Activated B cell treated with CpG ODN at 0.5 μM for 24 hours (primary cell): ENCODE results near the gene FAM131B. TPM values are rescaled to one million over a fixed set of nuclear protein-coding genes. Genes with fewer than 3 reads are reported as not detected.

ENCODE experiments used
- ATAC-seq: fragments of 200-7000 bp; cut with Tn5 transposase; one replicate; pipeline ENCODE4 v1.10.0; 2021; ENCODE audit warnings: low read depth, mild to moderate bottlenecking, moderate library complexity
- CTCF ChIA-PET: fragments of 350-600 bp; sonication (Branson Sonifier 250); formaldehyde crosslinking; loops from one replicate; lab custom pipeline; 2021; ENCODE audit warnings: antibody characterized with exemption; lab: Charles Lee
- POLR2A ChIA-PET: fragments of 350-600 bp; sonication (Branson Sonifier 250); formaldehyde crosslinking; loops from one replicate; lab custom pipeline; 2021; ENCODE audit warnings: antibody characterized with exemption; lab: Charles Lee
- DNase-seq: peaks from one replicate; pipeline ENCODE4 v3.0.0; 2022
- H3K27ac Mint-ChIP-seq: one replicate; pipeline ENCODE4 v1.8.0; 2020; ENCODE audit warnings: mixed read lengths
- H3K27me3 Mint-ChIP-seq: one replicate; pipeline ENCODE4 v1.8.0; 2021; ENCODE audit warnings: mixed read lengths
- H3K36me3 Mint-ChIP-seq: one replicate; pipeline ENCODE4 v1.8.0; 2021; ENCODE audit warnings: low read depth, mixed read lengths
- H3K4me1 Mint-ChIP-seq: one replicate; pipeline ENCODE4 v1.8.0; 2021; ENCODE audit warnings: mixed read lengths
- H3K4me3 Mint-ChIP-seq: one replicate; pipeline ENCODE4 v1.8.0; 2020; ENCODE audit warnings: mild to moderate bottlenecking, mixed read lengths
- H3K9me3 Mint-ChIP-seq: one replicate; pipeline ENCODE4 v1.8.0; 2020; ENCODE audit warnings: mixed read lengths
- CTCF ChIP-seq: fragments of 200-600 bp; IDR thresholded peaks from one replicate; pipeline ENCODE4 v1.8.0; 2022; ENCODE audit warnings: antibody characterized with exemption, mild to moderate bottlenecking
- intact Hi-C: fragments of 100-400 bp; cut with micrococcal nuclease; formaldehyde crosslinking; loops from one replicate; pipeline ENCODE4 v1.15.1; 2024
- total RNA-seq: library from RNA; stranded (reverse); gene quantifications from 2 replicates; pipeline ENCODE4 v1.2.3, GENCODE V29; 2022

Gene FAM131B
- not detected in 2 replicates for total RNA-seq

GRCh38 chr7:143362131-143363015 is at the start of gene FAM131B:
Gene FAM131B (minus strand): TSS chr7:143362713. CDS start chr7:143362603, 110 bp downstream.
- H3K4me1 Mint-ChIP-seq: peaks cover 11% of the 10 kb centered on the region
- peak within 1 kb of the TSS; percentile 6 for H3K27ac Mint-ChIP-seq
- intact Hi-C loops: loop anchor here (1.0 kb wide), 2 partner anchors 19 to 122 kb away; partner anchors contain the start of gene ZYX
- DNase-seq (no peak), ATAC-seq (peak; percentile 53)
- ChIA-PET CTCF (no interaction called here), POLR2A (no interaction called here)
- peak within 1 kb of the TSS; percentile 82 for H3K4me3 Mint-ChIP-seq
- no peak for TF ChIP-seq CTCF
- no peaks in the 10 kb centered on the region for H3K36me3 Mint-ChIP-seq
- H3K9me3 Mint-ChIP-seq: no peaks in the 10 kb centered on the region
- H3K27me3 Mint-ChIP-seq: peaks cover 51% of the 10 kb centered on the region

GRCh38 chr7:143411976-143412708 is 49.6 kb upstream of the FAM131B start:
- H3K4me3 Mint-ChIP-seq: no peak overlapping the region

GRCh38 chr7:143410521-143411004 is 48.0 kb upstream of the FAM131B start:
- no peak overlapping the region for H3K4me3 Mint-ChIP-seq
- no peak for ATAC-seq
- ChIA-PET CTCF (interaction anchor here (3.4 kb wide), 1 partner anchor 170 kb away, joined by 19 read pairs; no protein-coding TSS in a partner anchor), POLR2A (interaction anchor here (0.6 kb wide), 1 partner anchor 407 kb away, joined by 3 read pairs; no protein-coding TSS in a partner anchor)
- no peak overlapping the region for H3K27ac Mint-ChIP-seq
- no peaks in the 10 kb centered on the region for H3K9me3 Mint-ChIP-seq
- peaks cover 43% of the 10 kb centered on the region for H3K27me3 Mint-ChIP-seq
- no peak for DNase-seq
- no peaks in the 10 kb centered on the region for H3K36me3 Mint-ChIP-seq
- intact Hi-C loops: no loop called here
- TF ChIP-seq CTCF: no peak
- H3K4me1 Mint-ChIP-seq: peaks cover 29% of the 10 kb centered on the region

More at GRCh38 chr7:143411976-143412708, 49.6 kb upstream of the FAM131B start:
- ChIA-PET POLR2A (no interaction called here), CTCF (interaction anchor here (1.4 kb wide), 1 partner anchor 173 kb away, joined by 4 read pairs; no protein-coding TSS in a partner anchor)
- Mint-ChIP-seq H3K4me1 (peaks cover 29% of the 10 kb centered on the region), H3K9me3 (no peaks in the 10 kb centered on the region), H3K27ac (no peak overlapping the region), H3K27me3 (peaks cover 50% of the 10 kb centered on the region), H3K36me3 (no peaks in the 10 kb centered on the region)
- intact Hi-C loops: no loop called here
- ATAC-seq (no peak), DNase-seq (no peak)
- no peak for TF ChIP-seq CTCF

- no peaks in the 10 kb centered on the region for H3K9me3 Mint-ChIP-seq
- H3K4me1 Mint-ChIP-seq: peaks cover 29% of the 10 kb centered on the region
- no peak within 1 kb of the TSS for H3K27ac Mint-ChIP-seq
- no peak for TF ChIP-seq CTCF
- POLR2A ChIA-PET: no interaction called here
- DNase-seq (no peak), ATAC-seq (peak; percentile 80)
- CTCF ChIA-PET: interaction anchor here (2.5 to 3.4 kb wide), 2 partner anchors 7 to 168 kb away, joined by 9 to 19 read pairs; no protein-coding TSS in a partner anchor
- H3K36me3 Mint-ChIP-seq: no peaks in the 10 kb centered on the region
- H3K27me3 Mint-ChIP-seq: peaks cover 34% of the 10 kb centered on the region
- intact Hi-C loops: loop anchor here (2.0 to 5.0 kb wide), 3 partner anchors 28 to 168 kb away; partner anchors contain the start of gene ZYX
- H3K4me3 Mint-ChIP-seq: peak within 1 kb of the TSS; percentile 38
Measured at GRCh38 chr7:143408686-143409561, 46.4 kb upstream of the FAM131B start, which contains the start of gene EPHA1. Gene EPHA1 (minus strand): TSS chr7:143408856. CDS start chr7:143408805, 51 bp downstream.
